Adrenal gland (tissue), 5 donors: ENCODE measurements around the gene SLC12A4.

Source experiments
- POLR2A ChIP-seq, 2 donors: fragments of 450-650 bp; IDR thresholded peaks; one replicate each; pipeline ENCODE4 v1.6.1; 2017; ENCODE audit warnings: antibody characterized with exemption in 2 of 2, mild to moderate bottlenecking in 2 of 2, moderate library complexity in 1 of 2
- TF ChIP-seq, protein P1 (sequence below), 6 experiments: fragments of 450-650 bp in 4 of 6; fragments of 200-600 bp in 2 of 6; sonication (generic) in 1 of 6; IDR thresholded peaks; 1 replicate in 5 of 6; 2 replicates in 1 of 6; pipeline versions ENCODE4 v1.5.1 to v1.8.0; 2016 to 2021; ENCODE audit warnings: antibody characterized with exemption in 6 of 6, mild to moderate bottlenecking in 2 of 6, moderate library complexity in 1 of 6
- donor health status: DM: no; HTN: no; CAD: no.

DNA sequence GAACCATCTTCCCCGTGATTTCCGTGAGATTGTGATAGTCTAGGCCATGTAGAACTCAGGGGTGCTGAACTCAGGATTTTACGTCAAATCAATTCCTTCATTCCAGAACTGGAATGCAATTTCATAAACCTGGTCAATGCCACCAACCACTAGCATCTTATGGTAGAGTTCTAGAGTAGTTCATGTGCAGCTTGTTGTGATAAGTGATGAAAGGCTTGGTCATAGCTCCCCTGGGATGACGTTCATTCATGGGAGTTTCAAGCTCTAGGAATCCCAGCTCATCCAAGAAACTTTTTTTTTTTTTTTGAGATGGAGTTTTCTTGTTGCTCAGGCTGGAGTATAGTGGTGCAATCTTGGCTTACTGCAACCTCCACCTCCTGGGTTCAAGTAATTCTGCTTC, 34.6 kb upstream of the SLC12A4 start:
- TF ChIP-seq, protein P1, sequence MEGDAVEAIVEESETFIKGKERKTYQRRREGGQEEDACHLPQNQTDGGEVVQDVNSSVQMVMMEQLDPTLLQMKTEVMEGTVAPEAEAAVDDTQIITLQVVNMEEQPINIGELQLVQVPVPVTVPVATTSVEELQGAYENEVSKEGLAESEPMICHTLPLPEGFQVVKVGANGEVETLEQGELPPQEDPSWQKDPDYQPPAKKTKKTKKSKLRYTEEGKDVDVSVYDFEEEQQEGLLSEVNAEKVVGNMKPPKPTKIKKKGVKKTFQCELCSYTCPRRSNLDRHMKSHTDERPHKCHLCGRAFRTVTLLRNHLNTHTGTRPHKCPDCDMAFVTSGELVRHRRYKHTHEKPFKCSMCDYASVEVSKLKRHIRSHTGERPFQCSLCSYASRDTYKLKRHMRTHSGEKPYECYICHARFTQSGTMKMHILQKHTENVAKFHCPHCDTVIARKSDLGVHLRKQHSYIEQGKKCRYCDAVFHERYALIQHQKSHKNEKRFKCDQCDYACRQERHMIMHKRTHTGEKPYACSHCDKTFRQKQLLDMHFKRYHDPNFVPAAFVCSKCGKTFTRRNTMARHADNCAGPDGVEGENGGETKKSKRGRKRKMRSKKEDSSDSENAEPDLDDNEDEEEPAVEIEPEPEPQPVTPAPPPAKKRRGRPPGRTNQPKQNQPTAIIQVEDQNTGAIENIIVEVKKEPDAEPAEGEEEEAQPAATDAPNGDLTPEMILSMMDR (IDR thresholded peaks at IDR 0.05): no peak
- TF ChIP-seq POLR2A (IDR thresholded peaks at IDR 0.05): no peak
